GM21423 (cell line): ENCODE results near the gene DUSP22.
A peak's percentile ranks its signal among the peaks of the same experiment; 100 is the strongest.

ENCODE experiments used
- ATAC-seq: cut with Tn5 transposase; IDR thresholded peaks from one replicate; pipeline ENCODE4 v1.9.1; 2021; ENCODE audit warnings: mild to moderate bottlenecking, moderate library complexity; ENCODE audit not compliant: unreplicated experiment

DUSP22 gene

DNA sequence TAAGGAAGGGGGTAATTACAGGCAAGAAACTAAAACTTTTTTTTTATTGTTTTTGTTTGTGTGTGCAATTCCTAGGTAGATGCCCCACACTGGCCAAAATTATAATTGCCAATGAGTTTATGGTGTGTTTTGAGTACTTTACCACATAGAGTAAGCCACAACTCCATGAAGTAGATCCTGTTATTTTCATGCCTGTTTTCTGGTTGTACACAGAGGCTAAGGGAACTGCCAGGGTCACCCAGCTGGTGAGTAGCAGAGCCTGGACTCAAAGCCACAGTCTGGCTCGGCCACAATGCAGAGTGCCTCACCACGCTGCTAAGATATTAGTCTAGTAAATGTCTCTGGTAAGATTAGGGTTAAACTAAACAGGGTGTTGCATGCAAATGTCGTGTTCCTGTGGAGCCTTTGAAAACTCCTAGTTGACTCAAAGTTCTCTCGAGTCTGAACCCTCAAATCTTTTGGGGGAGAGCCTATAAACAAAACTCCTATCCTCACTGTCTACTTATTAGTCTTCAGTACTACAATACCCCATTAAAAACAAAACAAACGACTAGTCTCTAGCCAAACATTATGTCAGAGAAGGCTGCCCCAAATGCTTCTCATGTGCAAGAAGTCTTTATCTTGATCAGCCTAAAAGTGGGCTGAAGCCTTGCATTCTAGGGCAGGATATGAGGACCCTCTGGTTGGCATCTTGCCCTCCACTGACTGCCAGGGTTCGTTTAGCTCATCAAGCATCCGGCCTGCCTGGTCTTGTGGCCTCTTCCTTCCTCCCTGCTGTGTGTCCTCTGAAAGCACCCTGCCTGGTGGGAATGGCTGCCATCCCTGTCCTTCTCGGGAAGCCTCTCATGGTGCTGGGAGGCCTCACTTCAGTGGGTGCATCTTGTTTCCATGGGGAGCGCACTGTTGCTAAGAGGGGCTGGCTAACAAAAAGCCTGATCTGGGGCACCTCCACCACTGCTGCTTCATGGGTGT is 4.2 kb downstream of the DUSP22 start:
- peak; percentile 19 for ATAC-seq

DNA sequence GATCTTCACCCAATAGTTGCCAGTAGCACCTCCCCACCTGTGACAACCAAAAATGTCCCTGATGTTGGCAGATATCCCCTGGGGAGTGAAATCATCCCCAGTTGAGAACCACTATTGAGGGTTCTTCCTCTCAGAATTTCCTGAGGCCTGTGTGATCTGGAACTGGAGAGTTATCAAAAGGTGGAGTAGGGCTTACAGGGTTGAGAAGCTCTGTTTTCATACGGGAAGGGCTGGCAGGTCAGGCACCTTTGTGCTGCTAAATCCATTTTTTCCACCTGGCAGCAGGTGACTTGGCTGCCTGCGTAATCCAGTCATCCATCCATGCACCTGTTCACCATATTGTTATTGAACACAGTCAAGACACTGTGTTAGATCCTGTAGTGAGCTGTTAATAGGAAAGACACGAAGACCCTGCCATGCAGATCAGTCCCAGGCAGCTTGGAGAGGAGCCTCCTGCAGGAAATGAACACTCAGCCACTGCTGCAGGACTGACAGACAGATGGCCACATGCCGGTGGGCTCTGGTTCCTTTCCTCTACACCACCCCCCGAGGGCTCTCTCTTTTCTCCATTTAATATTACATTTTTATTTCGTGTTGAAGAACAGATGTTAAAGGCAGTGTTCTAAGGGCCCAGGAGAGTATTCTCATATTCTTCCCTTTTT is 5.4 kb downstream of the DUSP22 start:
- no peak for ATAC-seq

DNA sequence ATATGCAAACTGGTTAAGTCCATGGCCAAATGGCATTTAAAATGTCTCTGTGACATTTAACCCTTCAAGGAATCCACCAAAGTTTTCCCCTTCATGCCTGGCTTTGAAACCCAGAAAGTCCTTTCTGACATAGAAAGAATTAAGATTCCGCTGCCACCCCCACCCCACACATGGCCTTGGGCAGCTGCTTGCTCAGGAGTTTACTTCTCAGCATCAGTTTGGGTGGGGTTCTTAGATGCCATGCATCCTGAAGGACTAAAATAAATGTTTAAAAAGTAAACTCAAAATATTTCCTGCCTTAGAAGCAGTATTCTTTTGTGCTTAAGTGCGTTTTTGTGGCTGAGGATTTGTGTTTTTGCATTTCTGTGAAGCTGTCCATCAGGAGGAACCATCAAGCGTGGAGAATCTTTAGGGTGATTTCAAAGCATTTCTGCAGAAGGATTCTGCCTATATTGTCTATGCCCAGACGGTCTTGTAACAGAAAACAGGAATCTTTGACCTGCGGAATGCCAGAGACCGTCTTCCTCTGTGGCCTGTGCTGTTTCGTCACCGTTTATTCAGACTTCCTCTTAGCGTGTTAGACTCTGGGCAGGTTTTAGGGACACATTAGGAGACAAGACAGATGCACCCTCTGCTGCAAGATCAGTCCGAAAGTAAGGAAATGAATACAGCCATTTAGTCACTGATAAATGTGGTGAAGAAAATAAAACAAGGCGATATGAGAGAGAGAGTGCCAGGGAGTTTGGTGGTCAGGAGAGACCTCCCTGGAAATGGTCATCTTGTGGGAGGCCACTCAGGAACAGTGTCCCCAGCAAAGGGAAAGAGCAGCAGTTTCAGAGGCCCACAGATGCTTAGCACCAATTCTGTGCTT is 6.2 kb downstream of the DUSP22 start:
- ATAC-seq, result peak; percentile 22

DNA sequence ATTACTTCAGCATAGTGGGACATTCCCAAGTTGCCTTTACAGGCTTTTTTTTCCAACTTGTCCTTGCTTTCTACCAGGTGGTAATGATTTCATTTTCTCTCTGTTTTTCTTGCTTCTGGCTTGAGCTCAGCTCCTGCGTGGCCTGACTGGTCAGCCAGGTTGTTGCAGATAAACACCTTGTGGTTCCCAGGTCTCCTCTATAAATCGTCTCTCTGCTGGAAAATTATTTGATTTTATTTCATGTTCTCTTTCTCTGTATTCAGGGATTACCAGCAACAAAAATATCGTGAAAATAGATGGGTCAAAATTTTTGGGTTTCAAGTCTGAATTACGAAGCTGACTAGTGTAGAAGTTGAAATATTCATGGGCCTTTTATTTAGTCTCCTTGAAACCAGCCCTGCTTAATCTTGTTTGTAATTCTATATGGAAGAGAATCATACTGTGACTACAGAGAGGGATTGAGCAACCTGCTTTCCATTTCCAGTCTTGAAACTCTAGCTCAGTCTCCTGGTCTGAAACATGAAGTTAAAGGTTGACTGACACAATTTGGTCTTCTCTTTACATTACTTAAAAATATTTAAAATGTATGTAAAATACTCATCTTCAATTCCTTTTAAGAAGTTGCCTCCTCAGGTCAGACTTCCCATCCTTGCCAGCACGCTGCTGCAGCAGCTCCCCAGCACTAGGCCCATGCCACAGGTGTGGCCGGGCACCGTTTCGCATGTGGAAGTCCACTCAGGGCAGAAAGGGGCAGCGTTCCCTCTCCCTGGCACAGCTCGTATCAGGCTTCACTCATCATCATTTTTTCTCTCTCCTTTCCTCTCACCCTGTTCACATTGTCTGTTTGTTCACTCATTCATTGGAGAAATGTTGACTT is 7.1 kb downstream of the DUSP22 start:
- ATAC-seq, result no peak

DNA sequence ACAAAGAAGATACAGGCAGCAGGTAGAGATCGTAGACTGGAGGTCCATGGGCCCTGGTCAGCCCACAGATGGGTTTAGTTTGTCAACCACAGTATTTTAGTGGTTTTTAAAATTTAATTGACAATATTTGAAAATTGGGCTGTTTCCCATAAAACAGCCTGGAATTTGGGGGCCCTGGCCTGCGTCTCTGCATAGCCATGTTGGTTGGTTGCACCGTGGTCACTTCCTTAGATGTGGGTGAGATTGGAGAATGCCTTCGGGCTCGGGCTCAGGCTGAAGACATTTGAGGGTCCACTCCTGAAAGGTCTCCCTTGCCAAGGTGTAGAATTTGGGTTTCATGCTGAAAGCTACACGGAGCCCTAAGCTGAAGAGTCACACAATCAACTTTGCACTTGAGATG is 7.7 kb downstream of the DUSP22 start:
- ATAC-seq, result no peak

DNA sequence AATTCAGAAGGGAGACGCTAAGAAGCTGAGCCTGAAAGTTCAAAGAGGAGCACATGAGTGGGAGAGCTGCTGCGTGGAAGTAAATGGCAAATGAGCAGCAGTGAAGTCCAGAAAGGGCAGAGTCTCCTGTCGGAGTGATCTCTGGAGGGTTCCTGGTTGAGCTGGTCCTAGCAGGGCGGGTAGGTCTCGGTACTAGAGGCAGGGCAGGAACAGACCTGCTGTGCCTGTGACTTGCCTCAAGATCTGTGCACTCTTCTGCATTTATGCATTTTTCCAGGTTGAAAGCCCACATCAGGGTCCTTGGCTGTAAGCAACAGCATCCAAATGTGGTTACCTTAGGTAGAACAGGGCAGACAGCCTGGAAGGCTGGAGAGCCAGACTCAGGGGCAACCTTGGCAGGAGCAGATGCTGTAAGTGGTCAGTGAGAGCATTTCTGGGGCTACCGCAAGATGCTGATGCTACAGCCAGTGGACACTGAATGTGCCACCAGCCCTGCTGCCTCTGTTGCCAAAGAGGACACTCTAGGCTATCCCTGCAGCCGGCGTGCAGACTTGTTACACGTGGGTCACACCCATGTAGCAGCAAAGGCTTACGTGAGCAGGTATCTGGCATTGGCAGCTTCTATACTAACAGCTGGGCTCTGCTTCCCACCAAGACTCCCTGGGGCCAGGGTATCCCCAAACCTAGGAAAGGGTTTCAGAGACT is 8.4 kb downstream of the DUSP22 start:
- no peak for ATAC-seq

DNA sequence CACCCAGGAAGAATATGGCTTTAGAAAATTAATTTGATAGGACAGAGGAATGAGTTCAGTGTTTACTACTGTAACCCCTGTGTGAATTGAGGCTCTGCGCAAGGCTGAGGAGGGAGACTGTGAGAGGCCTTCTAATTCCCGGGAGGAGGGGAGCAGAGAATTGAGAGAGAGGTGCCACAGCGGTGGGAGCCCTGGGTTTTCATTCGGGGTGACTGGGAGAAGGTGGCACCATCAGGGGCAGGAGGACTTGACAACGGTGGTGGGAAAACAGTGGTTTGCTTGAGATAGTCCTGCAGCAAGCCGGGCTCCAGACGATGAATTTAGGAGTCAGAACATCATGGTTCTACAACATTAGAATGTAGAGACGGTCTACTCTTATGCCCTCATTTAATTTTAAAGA is 9.2 kb downstream of the DUSP22 start:
- no peak for ATAC-seq

DNA sequence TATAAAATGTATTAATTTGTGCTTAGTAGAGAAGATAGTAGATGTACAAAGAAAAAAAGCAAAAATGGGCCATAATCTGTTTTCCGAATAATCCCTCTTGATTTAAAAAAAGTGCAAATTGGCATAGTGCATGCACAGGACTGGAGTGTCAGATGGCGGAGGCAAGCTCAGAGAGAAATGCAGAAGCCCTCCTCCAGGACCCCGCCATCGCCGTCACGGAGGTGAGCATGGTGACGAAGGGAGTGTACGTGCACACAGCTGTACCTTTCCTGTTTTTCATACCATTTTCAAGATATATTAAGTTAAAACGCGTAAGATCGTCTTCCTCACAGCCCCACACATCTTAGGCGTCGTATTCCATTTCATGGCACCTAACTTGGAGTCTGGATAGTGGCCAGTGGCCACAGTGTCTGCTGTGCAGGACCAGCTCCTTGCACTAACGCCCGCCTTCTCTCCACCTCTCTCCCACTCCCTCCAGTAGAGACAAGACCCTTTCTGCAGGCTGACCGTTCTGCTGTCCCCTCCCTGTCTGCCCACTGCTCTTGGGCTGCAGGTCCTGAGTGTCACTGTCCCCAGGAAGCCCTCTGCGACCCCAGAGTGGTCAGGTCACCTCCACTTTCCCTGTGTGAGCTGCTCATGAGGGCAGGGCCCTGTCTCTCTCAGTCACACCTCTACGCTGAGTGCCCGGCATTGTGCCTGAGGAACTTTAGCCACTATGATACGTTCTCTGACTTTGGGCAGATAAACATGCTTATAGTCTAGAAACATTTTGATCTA is 9.8 kb downstream of the DUSP22 start:
- ATAC-seq, result no peak

DNA sequence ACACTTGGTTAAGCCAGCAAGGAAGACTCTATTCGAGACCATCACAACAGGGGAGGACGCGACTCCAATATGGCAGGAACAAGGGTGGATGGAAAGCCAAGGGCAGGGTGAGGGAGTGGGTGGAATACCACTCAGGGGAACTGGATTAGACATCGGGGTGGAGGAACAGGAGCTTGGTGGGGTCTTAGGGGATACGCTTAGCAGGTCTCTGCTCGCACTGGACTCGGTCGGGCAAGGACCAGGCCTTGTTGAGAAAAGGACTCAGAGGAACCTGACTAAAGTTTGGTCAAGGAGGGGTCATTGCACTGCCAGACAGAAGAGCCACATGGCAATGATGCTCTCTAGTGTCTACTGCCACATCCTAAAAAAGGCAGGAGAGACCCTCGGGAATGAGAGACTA is 10.5 kb downstream of the DUSP22 start:
- no peak for ATAC-seq

DNA sequence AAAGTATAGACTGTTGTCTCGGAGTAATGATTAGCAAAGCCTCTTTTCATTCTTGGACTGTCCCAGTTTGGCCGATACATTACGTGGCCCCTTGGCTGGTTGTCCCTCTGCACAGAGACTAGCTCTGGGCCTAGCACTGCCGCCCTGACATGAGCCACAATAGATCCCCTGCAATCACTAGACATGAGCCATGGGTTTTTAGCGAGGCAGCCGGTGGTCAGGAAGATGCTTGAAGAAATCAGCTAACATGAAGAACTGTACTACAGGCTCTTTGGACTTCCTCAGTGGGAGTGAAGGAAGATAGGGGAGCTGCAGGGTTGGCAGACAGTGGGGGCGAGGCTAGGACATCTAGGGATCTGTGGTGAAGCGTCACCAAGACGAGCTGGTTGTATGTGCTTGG is 11.0 kb downstream of the DUSP22 start:
- no peak for ATAC-seq

DNA sequence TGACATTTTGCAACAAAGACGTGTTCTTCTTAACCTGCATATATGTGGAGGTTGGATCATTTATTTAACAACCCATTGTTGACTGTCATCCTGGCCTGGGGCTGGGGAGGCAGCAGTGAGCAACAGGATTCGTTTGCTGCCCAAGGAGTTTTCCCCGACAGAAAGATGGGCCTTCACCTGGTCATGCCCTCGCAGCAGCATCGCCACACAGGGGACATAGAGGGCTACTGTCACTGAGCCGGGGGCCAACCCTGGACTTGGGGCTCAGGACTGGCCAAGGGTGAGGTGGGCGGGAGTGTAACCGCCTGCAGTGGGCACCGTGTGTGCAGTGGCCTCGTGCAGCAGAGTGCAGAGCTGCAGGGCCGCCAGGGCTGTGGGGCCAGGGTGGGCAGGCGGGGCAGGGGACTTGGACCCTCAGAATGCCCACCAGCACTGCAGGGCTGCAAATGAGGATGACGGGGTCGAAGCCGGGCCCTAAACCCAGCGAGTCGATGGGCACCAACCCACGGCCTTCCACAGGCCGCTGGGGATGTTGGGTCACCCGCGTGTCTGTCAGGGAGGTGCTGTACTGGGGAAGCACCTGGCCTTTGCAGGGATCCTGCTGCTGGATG is 11.8 kb downstream of the DUSP22 start:
- ATAC-seq, result no peak

DNA sequence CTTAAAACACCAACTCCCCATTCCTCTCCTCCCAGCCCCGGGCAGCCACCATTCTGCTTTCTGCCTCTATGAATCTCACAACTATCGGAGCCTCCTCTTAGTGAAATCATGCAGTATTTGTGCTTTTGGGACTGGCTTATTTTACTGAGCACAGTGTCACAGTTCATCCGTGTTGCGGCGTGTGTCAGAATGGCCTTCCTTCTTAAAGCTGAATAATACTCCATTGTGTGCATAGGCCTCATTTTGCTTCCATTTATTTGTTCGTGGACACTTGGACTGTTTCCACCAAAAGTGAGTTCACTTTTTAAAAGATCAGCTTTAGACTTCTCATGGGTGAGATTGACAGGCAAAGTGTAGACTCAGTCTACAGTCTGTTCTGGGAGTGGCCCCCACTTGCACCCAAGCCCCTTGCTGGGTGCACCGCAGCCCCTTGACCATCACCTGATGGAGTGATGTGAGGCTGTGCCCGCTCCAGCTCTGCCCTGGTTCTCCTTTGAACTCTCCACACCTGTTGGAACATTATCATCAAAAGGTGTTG is 12.6 kb downstream of the DUSP22 start:
- no peak for ATAC-seq

DNA sequence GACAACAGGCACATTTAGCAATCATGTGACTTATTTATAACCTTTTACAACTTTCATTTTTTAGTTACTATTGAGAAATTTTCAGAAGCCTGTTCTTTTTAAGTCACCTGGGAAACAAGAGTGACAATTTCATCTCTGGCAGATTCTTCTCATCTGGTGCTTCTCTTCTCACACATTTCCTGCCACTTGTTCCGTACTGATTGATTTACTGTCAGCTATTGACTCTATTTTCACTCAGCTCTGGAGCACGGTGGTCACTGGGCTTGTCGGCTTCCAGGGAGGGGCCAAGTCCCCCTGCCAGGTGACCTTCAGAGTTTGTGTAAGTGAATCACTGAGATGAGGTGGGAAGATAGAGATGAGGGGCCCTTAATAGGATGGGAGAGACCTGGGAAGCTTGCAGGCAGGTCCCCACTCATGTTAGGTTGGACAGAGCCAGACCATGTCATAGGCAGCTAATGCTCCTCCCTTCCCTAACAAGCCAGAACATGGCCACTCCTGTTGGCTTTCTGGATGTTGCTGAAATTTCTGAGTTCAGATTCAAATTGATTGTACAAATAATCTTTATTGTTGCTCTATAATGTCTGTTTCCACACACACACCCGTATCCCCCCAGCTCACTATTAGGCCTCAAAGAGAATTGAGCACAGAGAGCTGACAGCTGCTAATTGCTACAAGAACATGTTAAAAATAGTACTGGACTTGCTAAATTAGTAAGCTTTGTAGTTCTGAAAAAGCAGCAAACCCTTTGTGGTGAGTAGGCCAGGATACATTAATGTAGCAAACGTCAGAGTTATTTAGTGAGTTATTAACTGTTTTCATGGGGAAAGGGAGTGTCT is 13.3 kb downstream of the DUSP22 start:
- peak; percentile 78 for ATAC-seq

DNA sequence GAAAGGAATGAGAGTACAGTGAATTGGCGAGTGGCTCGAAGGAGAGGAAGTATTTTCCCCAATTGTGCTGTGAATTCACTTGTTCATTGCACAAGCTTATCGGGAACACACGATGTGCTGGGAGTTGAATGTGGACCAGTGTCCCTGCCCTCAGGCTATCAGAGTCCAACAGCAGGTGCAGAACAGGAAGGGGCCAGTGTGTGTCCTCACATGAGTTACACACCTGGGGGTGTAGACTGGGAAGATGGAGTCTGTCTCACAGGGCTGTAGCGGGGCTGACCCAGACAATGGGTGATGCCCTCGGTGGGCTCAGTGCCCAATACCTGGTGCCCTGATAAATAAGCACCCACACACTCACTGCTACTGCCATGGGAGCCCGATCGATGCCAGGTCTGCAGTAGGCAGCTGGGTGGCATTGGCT is 14.4 kb downstream of the DUSP22 start:
- ATAC-seq, result no peak

DNA sequence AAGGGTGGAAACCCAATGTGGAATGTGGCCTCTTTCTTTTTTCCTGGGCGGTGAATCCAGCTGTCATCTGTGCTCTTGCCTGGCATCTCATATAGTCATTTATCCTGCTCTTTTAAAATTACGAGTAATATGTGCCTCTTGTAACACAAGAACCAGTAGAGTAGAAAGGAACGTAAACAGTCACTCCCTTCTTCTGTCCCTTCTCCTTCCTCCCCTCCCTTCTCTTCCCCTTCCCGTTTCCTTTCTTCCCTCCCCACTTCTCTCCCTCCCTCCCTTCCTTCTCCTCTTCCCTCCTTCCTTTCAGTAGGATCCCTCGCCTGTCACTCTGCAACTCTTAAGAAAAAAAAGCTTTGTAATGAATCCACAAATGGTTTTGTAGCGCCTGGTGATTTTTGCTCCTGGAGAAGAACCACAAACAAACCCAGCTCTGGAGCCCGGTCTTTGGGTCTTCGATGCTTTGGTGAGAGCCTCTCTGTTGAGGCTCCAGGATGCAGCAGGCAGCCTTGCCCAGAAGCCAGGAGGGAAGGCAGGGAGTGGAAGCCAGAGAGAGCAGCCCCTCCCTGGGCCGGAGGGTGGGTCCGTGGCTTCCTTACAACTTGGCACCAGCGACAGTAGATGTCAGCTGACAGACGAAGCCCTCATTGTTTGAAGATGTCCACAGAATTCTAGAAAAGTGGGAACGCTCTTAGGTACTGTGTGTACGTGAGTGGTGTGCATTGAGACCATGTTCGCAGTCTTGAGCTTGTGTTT is 15.0 kb downstream of the DUSP22 start:
- no peak for ATAC-seq

DNA sequence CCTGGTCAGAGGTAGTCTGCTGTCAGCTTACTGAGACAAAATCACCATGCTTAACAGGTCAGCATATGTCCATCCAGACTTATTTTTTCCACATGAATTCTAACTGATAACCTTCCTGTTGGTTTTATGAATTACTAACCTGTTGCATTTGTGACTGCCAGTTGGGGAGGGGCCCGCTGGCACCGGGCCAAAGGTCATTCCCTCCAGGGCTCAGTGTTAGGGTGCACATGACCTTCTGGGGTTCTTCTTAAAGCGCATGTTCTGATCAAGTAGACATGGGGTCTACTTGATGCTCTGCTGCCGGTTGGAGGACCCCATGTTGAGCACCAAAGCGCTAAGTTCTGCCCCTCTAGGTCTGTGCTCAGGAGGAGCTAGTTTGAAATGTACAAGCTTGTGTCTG is 15.6 kb downstream of the DUSP22 start:
- ATAC-seq, result no peak

DNA sequence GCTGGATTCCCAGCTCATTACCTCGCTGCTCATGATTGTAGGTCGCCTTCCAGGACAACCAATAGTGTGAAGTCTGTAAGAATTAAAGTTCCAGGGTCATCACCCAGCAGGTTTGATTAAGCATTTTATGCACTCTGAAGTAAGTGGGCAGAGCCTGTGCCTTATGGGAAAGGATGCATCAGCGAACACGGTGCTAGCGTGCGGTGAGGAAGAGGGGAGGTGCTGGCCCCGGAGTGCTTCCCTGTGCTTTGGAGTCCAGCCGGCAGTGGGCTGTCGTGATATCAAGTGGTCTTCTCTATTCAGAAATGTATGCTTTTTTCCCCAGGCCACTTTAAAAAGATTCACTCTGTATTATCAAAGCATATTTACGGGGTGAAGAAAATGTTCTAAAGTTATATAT is 16.0 kb downstream of the DUSP22 start:
- no peak for ATAC-seq
